GM04504 (cell line): Measurements from ENCODE around the gene OPTC.

Source experiments
- DNase-seq: peaks from one replicate; pipeline ENCODE4 v3.0.0-alpha.2; 2012; ENCODE audit warnings: low read depth

Gene OPTC

GRCh38 chr1:203536980-203537455 is 43.1 kb downstream of the OPTC start:
- no peak for DNase-seq

- no peak for DNase-seq
These were observed 44.0 kb downstream of the OPTC start for GRCh38 chr1:203537806-203538464.

GRCh38 chr1:203538726-203539125 is 44.8 kb downstream of the OPTC start:
- DNase-seq = no peak

GRCh38 chr1:203539831-203540546 is 46.0 kb downstream of the OPTC start:
- DNase-seq = no peak

- DNase-seq = no peak
These were observed 50.5 kb downstream of the OPTC start for GRCh38 chr1:203544485-203544884.

- no peak for DNase-seq
These were observed 51.2 kb downstream of the OPTC start for GRCh38 chr1:203544978-203545816.

GRCh38 chr1:203546274-203546673 is 52.3 kb downstream of the OPTC start:
- no peak for DNase-seq

- no peak for DNase-seq
These were observed 53.2 kb downstream of the OPTC start for GRCh38 chr1:203547147-203547546.

- no peak for DNase-seq
These were observed 53.9 kb downstream of the OPTC start for GRCh38 chr1:203547771-203548421.

- DNase-seq = no peak
These were observed 54.9 kb downstream of the OPTC start for GRCh38 chr1:203548892-203549291.

- no peak for DNase-seq
These were observed 55.4 kb downstream of the OPTC start for GRCh38 chr1:203549309-203549708.

- DNase-seq = no peak
These were observed 56.9 kb downstream of the OPTC start for GRCh38 chr1:203550846-203551245.

- no peak for DNase-seq
These were observed 57.6 kb downstream of the OPTC start for GRCh38 chr1:203551550-203551949.

- DNase-seq = no peak
These were observed 59.5 kb downstream of the OPTC start for GRCh38 chr1:203553496-203553895.

GRCh38 chr1:203554071-203554470 is 60.1 kb downstream of the OPTC start:
- no peak for DNase-seq

- DNase-seq = no peak
These were observed 61.1 kb downstream of the OPTC start for GRCh38 chr1:203555076-203555475.

- DNase-seq = no peak
These were observed 61.6 kb downstream of the OPTC start for GRCh38 chr1:203555511-203556046.

- peak; percentile 93 for DNase-seq
These were observed 62.3 kb downstream of the OPTC start for GRCh38 chr1:203556047-203556851.

GRCh38 chr1:203557390-203557789 is 63.4 kb downstream of the OPTC start:
- DNase-seq = peak; percentile 85

GRCh38 chr1:203558064-203558760 is 64.3 kb downstream of the OPTC start:
- DNase-seq = peak; percentile 98
